VCaP (cell line): ENCODE measurements around the gene DCAF8.

Experiments
- H3K27ac ChIP-seq: fragments of 450-650 bp; 2 replicates; pipeline ENCODE4 v1.5.1; 2017
- CTCF ChIP-seq: fragments of 450-650 bp; conservative IDR thresholded peaks from 2 replicates; pipeline ENCODE4 v1.5.1; 2017; ENCODE audit warnings: mild to moderate bottlenecking, moderate library complexity

The DCAF8 gene

GRCh38 chr1:160277987-160278386 is 15.6 kb upstream of the DCAF8 start:
- no peak for TF ChIP-seq CTCF
- H3K27ac ChIP-seq, result no peak overlapping the region

- TF ChIP-seq CTCF, result no peak
- no peak overlapping the region for H3K27ac ChIP-seq
Measured at GRCh38 chr1:160277330-160277729, 15.0 kb upstream of the DCAF8 start.

GRCh38 chr1:160271025-160271424 is 8.7 kb upstream of the DCAF8 start:
- H3K27ac ChIP-seq, result no peak overlapping the region
- no peak for TF ChIP-seq CTCF

- TF ChIP-seq CTCF, result no peak
- H3K27ac ChIP-seq, result no peak overlapping the region
Measured at GRCh38 chr1:160267284-160267991, 5.1 kb upstream of the DCAF8 start.

- TF ChIP-seq CTCF, result no peak
- no peak overlapping the region for H3K27ac ChIP-seq
Measured at GRCh38 chr1:160264795-160265307, 2.5 kb upstream of the DCAF8 start.

- no peak for TF ChIP-seq CTCF
Measured at GRCh38 chr1:160261556-160261892, 825 bp downstream of the DCAF8 start.

GRCh38 chr1:160260406-160261382 is 1.7 kb downstream of the DCAF8 start:
- peak overlapping the region; percentile 97 for H3K27ac ChIP-seq
- no peak for TF ChIP-seq CTCF

More at GRCh38 chr1:160261556-160261892, 825 bp downstream of the DCAF8 start:
- peak overlapping the region; percentile 97 for H3K27ac ChIP-seq
